Thymus (tissue), 11 donors: ENCODE measurements around the gene TUT1. TPM values are rescaled to one million over a fixed set of nuclear protein-coding genes. Genes with fewer than 3 reads are reported as not detected.

Source experiments
- DNase-seq, 9 donors: peaks; one replicate each; pipeline ENCODE4 v3.0.0-alpha.2; 2013; ENCODE audit warnings: low spot score in 9 of 9, low read depth in 6 of 9, missing footprints in 1 of 9
- H3K27ac ChIP-seq, 2 donors: one replicate each; pipeline ENCODE4 v1.5.1; 2013; ENCODE audit warnings: control low read depth in 1 of 2, low read depth in 1 of 2, low read length in 1 of 2, mild to moderate bottlenecking in 1 of 2, moderate library complexity in 1 of 2
- H3K27me3 ChIP-seq, 2 donors: one replicate each; pipeline ENCODE4 v1.5.1; 2013; ENCODE audit warnings: low read length in 1 of 2; ENCODE audit not compliant: control insufficient read depth in 2 of 2, insufficient read depth in 1 of 2
- H3K36me3 ChIP-seq, 2 donors: one replicate each; pipeline ENCODE4 v1.5.1; 2013; ENCODE audit warnings: low read length in 1 of 2, mild to moderate bottlenecking in 1 of 2, moderate library complexity in 1 of 2; ENCODE audit not compliant: control insufficient read depth in 2 of 2, insufficient read depth in 2 of 2
- H3K4me1 ChIP-seq, 2 donors: one replicate each; pipeline ENCODE4 v1.5.1; 2013; ENCODE audit warnings: low read length in 2 of 2; ENCODE audit not compliant: control insufficient read depth in 2 of 2, insufficient read depth in 2 of 2
- H3K4me3 ChIP-seq, 2 donors: one replicate each; pipeline ENCODE4 v1.5.1; 2013; ENCODE audit warnings: low read length in 2 of 2, control low read depth in 1 of 2, mild to moderate bottlenecking in 1 of 2
- H3K9me3 ChIP-seq, 2 donors: one replicate each; pipeline ENCODE4 v1.5.1; 2013; ENCODE audit warnings: low read length in 1 of 2, mild to moderate bottlenecking in 1 of 2; ENCODE audit not compliant: control insufficient read depth in 2 of 2, insufficient read depth in 1 of 2
- WGBS: extraction: QIAGEN DNeasy Blood & Tissue Kit; methylation state at CpG from one replicate; pipeline ENCODE4 v1.1.7; 2013; 5-methylcytosine and 5-hydroxymethylcytosine counted together
- polyA plus RNA-seq: library from polyadenylated mRNA; stranded (reverse); fragments of 200-250 nt; gene quantifications from one replicate; pipeline ENCODE4 v1.2.3, GENCODE V29; 2013
- total RNA-seq: library from RNA; stranded (reverse); fragments of 120-200 nt; gene quantifications from one replicate; pipeline ENCODE4 v1.2.4, GENCODE V29; 2013
- donor health status: healthy.

Gene TUT1
- total and polyA plus RNA-seq, 2 donors, result 7.8 to 25.3 TPM

- Histone ChIP-seq H3K9me3 (no peaks in the 10 kb centered on the region), H3K4me1 (peaks cover 0 to 10% of the 10 kb centered on the region in 2 donors), H3K36me3 (no peaks in the 10 kb centered on the region), H3K27ac (no peak overlapping the region), H3K27me3 (no peaks in the 10 kb centered on the region), H3K4me3 (no peak overlapping the region)
- 95% methylated on average over 19 of the region's 19 CpGs for WGBS
- no peak for DNase-seq
Observed at GRCh38 chr11:62534779-62535545, 56.4 kb downstream of the TUT1 start.

GRCh38 chr11:62532096-62532495, 59.2 kb downstream of the TUT1 start:
- Histone ChIP-seq H3K36me3 (no peaks in the 10 kb centered on the region), H3K9me3 (no peaks in the 10 kb centered on the region), H3K27me3 (no peaks in the 10 kb centered on the region), H3K27ac (no peak overlapping the region), H3K4me1 (no peaks in the 10 kb centered on the region), H3K4me3 (no peak overlapping the region)
- WGBS, result 98% methylated on average over 2 of the region's 2 CpGs
- no peak for DNase-seq

Other genes starting within 250 kb of the TUT1 start
- gene SCGB1A1, start 172.5 kb downstream of the TUT1 start, total RNA-seq, result 1.5 TPM
- 27.2 TPM for gene SCGB1A1, start 172.5 kb downstream of the TUT1 start, polyA plus RNA-seq
- gene AHNAK, start 44.7 kb downstream of the TUT1 start, total RNA-seq, result 40.1 TPM
- gene AHNAK, start 44.7 kb downstream of the TUT1 start, polyA plus RNA-seq, result 35.8 TPM
- gene EEF1G, start 17.6 kb downstream of the TUT1 start, total RNA-seq, result 1,700 TPM
- gene EEF1G, start 17.6 kb downstream of the TUT1 start, polyA plus RNA-seq, result 1,365 TPM
- 121 TPM for gene MTA2, start 10.3 kb upstream of the TUT1 start, total RNA-seq
- 79.3 TPM for gene MTA2, start 10.3 kb upstream of the TUT1 start, polyA plus RNA-seq
- 17.8 TPM for gene EML3, start 21.3 kb upstream of the TUT1 start, total RNA-seq
- 99.3 TPM for gene EML3, start 21.3 kb upstream of the TUT1 start, polyA plus RNA-seq
- gene ROM1, start 21.7 kb upstream of the TUT1 start, total RNA-seq, result 1.7 TPM
- gene ROM1, start 21.7 kb upstream of the TUT1 start, polyA plus RNA-seq, result 7.6 TPM
- gene B3GAT3, start 30.5 kb upstream of the TUT1 start, total RNA-seq, result 29.4 TPM
- 72.2 TPM for gene B3GAT3, start 30.5 kb upstream of the TUT1 start, polyA plus RNA-seq
- gene GANAB, start 55.1 kb upstream of the TUT1 start, total RNA-seq, result 95.9 TPM
- gene GANAB, start 55.1 kb upstream of the TUT1 start, polyA plus RNA-seq, result 98.4 TPM
- 8.6 TPM for gene INTS5, start 61.8 kb upstream of the TUT1 start, total RNA-seq
- 8.1 TPM for gene INTS5, start 61.8 kb upstream of the TUT1 start, polyA plus RNA-seq
- gene C11orf98, start 73.7 kb upstream of the TUT1 start, total RNA-seq, result 111 TPM
- 152 TPM for gene C11orf98, start 73.7 kb upstream of the TUT1 start, polyA plus RNA-seq
- gene CSKMT, start 73.8 kb upstream of the TUT1 start, total RNA-seq, result 31.1 TPM
- gene CSKMT, start 73.8 kb upstream of the TUT1 start, polyA plus RNA-seq, result 64.6 TPM
- 11.8 TPM for gene UQCC3, start 80.2 kb upstream of the TUT1 start, total RNA-seq
- 19.3 TPM for gene UQCC3, start 80.2 kb upstream of the TUT1 start, polyA plus RNA-seq
- 4.0 TPM for gene LBHD1, start 80.7 kb upstream of the TUT1 start, total RNA-seq
- gene LBHD1, start 80.7 kb upstream of the TUT1 start, polyA plus RNA-seq, result 14.0 TPM
- 142 TPM for gene UBXN1, start 87.5 kb upstream of the TUT1 start, total RNA-seq
- 191 TPM for gene UBXN1, start 87.5 kb upstream of the TUT1 start, polyA plus RNA-seq
- gene LRRN4CL, start 98.0 kb upstream of the TUT1 start, total RNA-seq, result 0.80 TPM
- 0.75 TPM for gene LRRN4CL, start 98.0 kb upstream of the TUT1 start, polyA plus RNA-seq
- 29.3 TPM for gene BSCL2, start 115.9 kb upstream of the TUT1 start, total RNA-seq
- gene BSCL2, start 115.9 kb upstream of the TUT1 start, polyA plus RNA-seq, result 76.6 TPM
- 0.05 TPM for gene GNG3, start 116.2 kb upstream of the TUT1 start, total RNA-seq
- gene GNG3, start 116.2 kb upstream of the TUT1 start, polyA plus RNA-seq, result 0.41 TPM
- 7.7 TPM for gene HNRNPUL2, start 135.9 kb upstream of the TUT1 start, total RNA-seq
- gene HNRNPUL2, start 135.9 kb upstream of the TUT1 start, polyA plus RNA-seq, result 44.7 TPM
- 37.8 TPM for gene TTC9C, start 137.0 kb upstream of the TUT1 start, total RNA-seq
- gene TTC9C, start 137.0 kb upstream of the TUT1 start, polyA plus RNA-seq, result 34.9 TPM
- gene ZBTB3, start 162.6 kb upstream of the TUT1 start, total RNA-seq, result 8.9 TPM
- 7.7 TPM for gene ZBTB3, start 162.6 kb upstream of the TUT1 start, polyA plus RNA-seq
- gene POLR2G, start 170.1 kb upstream of the TUT1 start, total RNA-seq, result 172 TPM
- gene POLR2G, start 170.1 kb upstream of the TUT1 start, polyA plus RNA-seq, result 150 TPM
- 18.9 TPM for gene TAF6L, start 179.9 kb upstream of the TUT1 start, total RNA-seq
- 26.5 TPM for gene TAF6L, start 179.9 kb upstream of the TUT1 start, polyA plus RNA-seq
- gene TMEM179B, start 195.9 kb upstream of the TUT1 start, total RNA-seq, result 36.5 TPM
- gene TMEM179B, start 195.9 kb upstream of the TUT1 start, polyA plus RNA-seq, result 58.2 TPM
- gene TMEM223, start 200.5 kb upstream of the TUT1 start, total RNA-seq, result 19.9 TPM
- gene TMEM223, start 200.5 kb upstream of the TUT1 start, polyA plus RNA-seq, result 18.4 TPM
- 34.4 TPM for gene NXF1, start 213.9 kb upstream of the TUT1 start, total RNA-seq
- gene NXF1, start 213.9 kb upstream of the TUT1 start, polyA plus RNA-seq, result 186 TPM
- 30.0 TPM for gene STX5, start 240.5 kb upstream of the TUT1 start, total RNA-seq
- gene STX5, start 240.5 kb upstream of the TUT1 start, polyA plus RNA-seq, result 31.2 TPM
- gene TEX54, start 241.3 kb upstream of the TUT1 start, total RNA-seq, result not detected
- 1.3 TPM for gene TEX54, start 241.3 kb upstream of the TUT1 start, polyA plus RNA-seq
- gene WDR74, start 248.1 kb upstream of the TUT1 start, total RNA-seq, result 71.2 TPM
- 57.2 TPM for gene WDR74, start 248.1 kb upstream of the TUT1 start, polyA plus RNA-seq